NCI-H345 treated with DMSO at 0.1 percent for 48 hours (cell line): Measurements from ENCODE around the gene DRC7.

Experiments used
- DNase-seq: peaks from one replicate; lab custom pipeline; 2025; ENCODE audit not compliant: unreplicated experiment; lab: John Stamatoyannopoulos, UW

The DRC7 gene

GRCh38 chr16:57749856-57750452 lies 55.3 kb downstream of the DRC7 start:
- DNase-seq: no peak

- DNase-seq: no peak
These were observed 56.4 kb downstream of the DRC7 start for GRCh38 chr16:57750796-57751538.

GRCh38 chr16:57751539-57752202 lies 57.1 kb downstream of the DRC7 start:
- no peak for DNase-seq

GRCh38 chr16:57752203-57752580 lies 57.6 kb downstream of the DRC7 start:
- DNase-seq: no peak

GRCh38 chr16:57752581-57753447 lies 58.2 kb downstream of the DRC7 start:
- no peak for DNase-seq

- no peak for DNase-seq
These were observed 59.1 kb downstream of the DRC7 start for GRCh38 chr16:57753448-57754353.

GRCh38 chr16:57754354-57755060 lies 59.9 kb downstream of the DRC7 start:
- no peak for DNase-seq

GRCh38 chr16:57755061-57755684 lies 60.6 kb downstream of the DRC7 start:
- DNase-seq: no peak

- DNase-seq: no peak
These were observed 61.3 kb downstream of the DRC7 start for GRCh38 chr16:57755726-57756423.

- no peak for DNase-seq
These were observed 62.1 kb downstream of the DRC7 start for GRCh38 chr16:57756424-57757325.

- no peak for DNase-seq
These were observed 62.8 kb downstream of the DRC7 start for GRCh38 chr16:57757326-57757786.

GRCh38 chr16:57757883-57758282 lies 63.3 kb downstream of the DRC7 start:
- no peak for DNase-seq

GRCh38 chr16:57758331-57759117 lies 63.9 kb downstream of the DRC7 start:
- DNase-seq: no peak

GRCh38 chr16:57759131-57759530 lies 64.5 kb downstream of the DRC7 start:
- no peak for DNase-seq

- DNase-seq: no peak
These were observed 65.1 kb downstream of the DRC7 start for GRCh38 chr16:57759541-57760356.
